AG04450 (cell line): Measurements from ENCODE around the gene AP3S1. TPM values are rescaled to one million over a fixed set of nuclear protein-coding genes. Genes with fewer than 3 reads are reported as not detected.

Source experiments
- CTCF ChIA-PET: fragments of 300-600, 350-600 bp; formaldehyde crosslinking; extraction: SDS; loops from one replicate; lab custom pipeline; 2022; ENCODE audit warnings: antibody characterized with exemption, inconsistent platforms; lab: Charles Lee
- POLR2A ChIA-PET: fragments of 350-600 bp; formaldehyde crosslinking; extraction: SDS; loops from one replicate; lab custom pipeline; 2021; ENCODE audit warnings: antibody characterized with exemption, inconsistent platforms; lab: Yijun Ruan, JAX
- DNase-seq: peaks from one replicate; pipeline ENCODE4 v3.0.0-alpha.2; 2011; ENCODE audit warnings: low read depth, low spot score
- H3K27ac ChIP-seq: one replicate; pipeline ENCODE4 v1.5.1; 2012; ENCODE audit warnings: low read depth, low read length, control low read depth
- H3K27me3 ChIP-seq: one replicate; pipeline ENCODE4 v1.6.0; 2012; ENCODE audit warnings: low read length; ENCODE audit not compliant: control insufficient read depth, insufficient read depth
- H3K4me3 ChIP-seq: 2 replicates; pipeline ENCODE4 v1.5.1; 2011; ENCODE audit warnings: mild to moderate bottlenecking, low read depth, low read length, control low read depth
- H3K9me3 ChIP-seq: 2 replicates; pipeline ENCODE4 v1.5.1; 2012; ENCODE audit warnings: low read length; ENCODE audit not compliant: control insufficient read depth, insufficient read depth
- CTCF ChIP-seq: IDR thresholded peaks from 2 replicates; pipeline ENCODE4 v1.5.1; 2011; ENCODE audit warnings: low read depth, low read length, control low read depth, inconsistent platforms
- polyA plus RNA-seq: library from polyadenylated mRNA; depleted of rRNA; stranded (reverse); fragments of >200 nt; gene quantifications from 2 replicates; pipeline ENCODE4 v1.2.3, GENCODE V29; 2011

Gene AP3S1
- polyA plus RNA-seq, 1 experiment, result 171 TPM

- POLR2A ChIA-PET, result no interaction called here
- H3K27me3 ChIP-seq, result peaks cover 18% of the 10 kb centered on the region
- no peak overlapping the region for H3K4me3 ChIP-seq
- H3K9me3 ChIP-seq, result no peaks in the 10 kb centered on the region
- CTCF ChIA-PET, result interaction anchor here (1.0 to 1.4 kb wide), 2 partner anchors 11 to 175 kb away, joined by 3 to 4 read pairs; no protein-coding TSS in a partner anchor
- H3K27ac ChIP-seq, result no peak overlapping the region
- DNase-seq, result no peak
- TF ChIP-seq CTCF, result no peak
Observed at GRCh38 chr5:115809946-115810345, 31.8 kb upstream of the AP3S1 start.

- DNase-seq, result no peak
- CTCF ChIA-PET, result interaction anchor here (1.0 to 1.4 kb wide), 2 partner anchors 11 to 176 kb away, joined by 3 to 4 read pairs; no protein-coding TSS in a partner anchor
- Histone ChIP-seq H3K27me3 (peaks cover 26% of the 10 kb centered on the region), H3K9me3 (no peaks in the 10 kb centered on the region), H3K4me3 (no peak overlapping the region), H3K27ac (no peak overlapping the region)
- POLR2A ChIA-PET, result no interaction called here
- no peak for TF ChIP-seq CTCF
Observed at GRCh38 chr5:115810761-115811160, 31.0 kb upstream of the AP3S1 start.

- CTCF ChIA-PET, result no interaction called here
- H3K27ac ChIP-seq, result no peak overlapping the region
Observed at GRCh38 chr5:115811406-115811805, 30.3 kb upstream of the AP3S1 start.

GRCh38 chr5:115812372-115812771 lies 29.4 kb upstream of the AP3S1 start:
- ChIA-PET CTCF (interaction anchor here (0.6 to 0.9 kb wide), 2 partner anchors 9 to 27 kb away, joined by 3 read pairs; no protein-coding TSS in a partner anchor), POLR2A (no interaction called here)
- no peak for TF ChIP-seq CTCF
- no peak overlapping the region for H3K4me3 ChIP-seq
- H3K27ac ChIP-seq, result no peak overlapping the region
- H3K9me3 ChIP-seq, result no peaks in the 10 kb centered on the region; the same call in 1 of the 2 replicates
- DNase-seq, result no peak
- peaks cover 38% of the 10 kb centered on the region for H3K27me3 ChIP-seq

More at GRCh38 chr5:115811406-115811805, 30.3 kb upstream of the AP3S1 start:
- TF ChIP-seq CTCF, result no peak
- POLR2A ChIA-PET, result no interaction called here
- DNase-seq, result no peak
- H3K9me3 ChIP-seq, result no peaks in the 10 kb centered on the region; the same call in 1 of the 2 replicates
- no peak overlapping the region for H3K4me3 ChIP-seq
- peaks cover 32% of the 10 kb centered on the region for H3K27me3 ChIP-seq

GRCh38 chr5:115813719-115814118 lies 28.0 kb upstream of the AP3S1 start:
- Histone ChIP-seq H3K27me3 (peaks cover 44% of the 10 kb centered on the region), H3K4me3 (no peak overlapping the region), H3K27ac (no peak overlapping the region), H3K9me3 (no peaks in the 10 kb centered on the region; the same call in 1 of the 2 replicates)
- CTCF ChIA-PET, result interaction anchor here (1.2 kb wide), 1 partner anchor 17 kb away, joined by 6 read pairs; no protein-coding TSS in a partner anchor
- no peak for DNase-seq
- no peak for TF ChIP-seq CTCF
- POLR2A ChIA-PET, result no interaction called here
